HG03439 (cell line): ENCODE results near the gene TPCN1.

ENCODE experiments used
- ATAC-seq: cut with Tn5 transposase; IDR thresholded peaks from one replicate; pipeline ENCODE4 v1.9.1; 2021; ENCODE audit warnings: mild to moderate bottlenecking, moderate library complexity; ENCODE audit not compliant: unreplicated experiment

Gene TPCN1

DNA sequence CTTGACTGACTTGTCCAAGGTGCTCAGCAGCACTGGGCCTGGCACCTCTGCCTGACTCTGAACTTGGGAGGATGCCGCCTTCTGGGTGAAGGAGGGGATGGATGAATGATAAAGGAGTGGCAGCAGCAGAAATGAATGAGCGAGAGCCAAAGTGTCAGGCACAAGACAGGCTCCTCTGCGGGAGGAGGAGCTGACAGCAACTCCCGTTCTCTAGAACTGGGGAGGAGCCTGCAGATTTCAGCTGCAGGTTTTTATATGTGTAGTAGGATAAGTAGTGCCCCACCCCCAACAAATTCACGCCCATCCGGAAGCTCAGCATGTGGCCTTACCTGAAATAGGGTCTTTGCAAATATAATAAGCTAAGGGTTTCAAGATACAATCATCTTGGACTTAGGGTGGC is 80.5 kb downstream of the TPCN1 start:
- ATAC-seq: no peak

DNA sequence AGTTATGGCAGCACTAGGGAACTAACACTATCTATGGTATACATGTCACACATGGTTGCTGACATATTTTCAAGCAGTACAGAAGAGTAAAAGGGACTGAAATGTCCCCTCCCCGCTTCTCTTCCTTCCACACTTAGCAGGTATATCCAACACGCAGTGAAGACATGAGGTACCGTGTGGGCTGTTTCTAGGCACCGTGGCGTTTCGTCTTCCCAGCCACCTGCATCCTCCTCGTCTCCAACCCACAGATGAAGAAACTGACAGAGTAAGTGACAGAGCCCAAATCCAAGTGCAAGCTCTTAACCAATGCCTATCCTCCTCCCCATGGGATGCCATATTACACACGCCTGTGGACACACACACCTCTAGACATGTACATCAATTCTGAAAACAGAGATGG is 81.2 kb downstream of the TPCN1 start:
- no peak for ATAC-seq

DNA sequence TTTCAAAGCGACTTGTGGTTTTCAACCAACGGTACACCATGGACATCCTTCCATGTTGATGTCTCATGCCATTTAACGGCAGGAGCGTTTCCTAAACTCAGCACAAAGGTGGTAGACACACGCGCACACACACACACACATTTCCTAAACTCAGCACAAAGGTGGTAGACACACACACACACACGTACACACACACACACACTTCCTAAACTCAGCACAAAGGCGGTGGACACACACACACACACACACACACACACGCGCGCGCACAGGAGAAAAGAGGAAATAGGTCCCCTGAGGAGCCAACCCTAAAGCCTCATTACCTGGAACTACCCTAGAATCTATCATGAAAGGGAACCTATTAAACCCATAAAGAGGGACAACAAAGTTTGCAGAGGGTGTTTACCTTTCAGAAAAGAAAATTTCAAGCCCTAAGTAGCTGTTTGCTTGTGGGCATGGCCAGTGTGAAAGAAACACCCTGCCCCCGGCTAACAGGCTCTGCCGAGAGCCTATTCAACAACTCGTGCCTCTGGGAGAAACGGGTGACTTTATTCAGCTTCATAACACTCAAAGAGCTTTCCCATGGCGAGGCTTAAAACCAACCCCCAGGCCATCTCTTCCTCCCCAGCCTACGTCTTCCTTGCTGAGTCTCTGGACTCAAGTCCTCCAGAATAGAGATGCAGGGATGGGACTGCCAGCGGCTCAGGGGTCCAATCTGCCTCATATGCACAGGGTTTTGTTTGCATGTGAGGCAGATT is 81.8 kb downstream of the TPCN1 start:
- ATAC-seq: no peak

- ATAC-seq: no peak
These were observed 84.1 kb downstream of the TPCN1 start for GRCh38 chr12:113305281-113305856.

GRCh38 chr12:113306382-113306781 is 85.1 kb downstream of the TPCN1 start:
- ATAC-seq: no peak

DNA sequence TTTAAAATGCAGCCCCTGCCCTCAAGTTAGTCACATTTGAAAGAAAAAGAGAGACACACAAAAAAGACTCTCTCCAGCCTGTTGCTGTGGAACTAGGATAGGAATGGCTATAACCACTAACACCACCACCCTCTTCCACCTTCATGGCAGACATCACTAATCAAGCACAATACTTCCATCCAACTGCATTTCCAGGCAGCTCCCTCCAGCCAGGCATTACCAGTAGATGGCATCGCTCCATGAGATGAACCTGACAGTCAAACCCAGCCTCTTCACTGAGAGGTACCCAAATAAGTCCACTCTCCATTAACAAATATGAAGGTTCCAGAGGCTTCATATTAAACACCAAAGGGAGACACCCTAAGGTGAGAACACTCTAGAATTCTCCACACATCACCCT is 89.2 kb downstream of the TPCN1 start:
- no peak for ATAC-seq

- ATAC-seq: no peak
These were observed 92.9 kb downstream of the TPCN1 start for GRCh38 chr12:113314121-113314529.

DNA sequence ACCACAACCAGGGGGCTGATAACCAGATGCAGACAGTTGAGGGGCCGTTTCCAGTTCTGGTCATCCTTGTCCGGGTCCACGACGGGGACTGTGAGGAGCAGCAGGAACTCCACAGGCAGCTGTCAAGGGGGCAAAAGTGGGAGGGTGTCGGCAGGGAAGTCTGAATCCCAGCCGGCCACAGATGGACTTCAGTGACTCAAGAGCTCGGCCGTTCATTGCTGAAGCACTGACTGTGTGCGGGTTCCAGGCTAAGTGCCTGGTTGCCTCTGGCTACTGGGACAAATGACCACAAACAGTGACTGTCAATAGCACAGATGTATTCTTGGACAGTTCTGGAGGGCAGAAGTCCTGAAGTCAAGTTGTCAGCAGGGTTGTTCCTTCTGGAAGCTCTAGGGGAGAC is 94.1 kb downstream of the TPCN1 start:
- no peak for ATAC-seq

DNA sequence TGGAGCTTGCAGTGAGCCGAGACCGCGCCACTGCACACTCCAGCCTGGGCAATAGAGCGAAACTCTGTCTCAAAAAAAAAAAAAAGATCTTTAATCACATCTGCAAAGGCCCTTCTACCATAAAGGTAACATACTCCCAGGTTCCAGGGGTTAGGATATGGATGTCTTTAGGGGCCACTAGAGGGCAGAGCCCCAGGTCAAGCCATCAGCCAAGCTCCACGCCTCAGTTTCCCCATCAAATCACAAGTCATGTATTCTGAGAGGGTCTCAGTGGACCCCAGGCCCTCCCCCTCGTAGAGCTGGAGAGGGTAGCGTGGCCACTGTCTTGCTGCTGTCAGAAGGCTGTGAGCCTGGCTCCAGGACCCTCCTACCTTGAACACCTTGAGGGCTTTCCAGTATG is 94.9 kb downstream of the TPCN1 start:
- ATAC-seq: no peak

DNA sequence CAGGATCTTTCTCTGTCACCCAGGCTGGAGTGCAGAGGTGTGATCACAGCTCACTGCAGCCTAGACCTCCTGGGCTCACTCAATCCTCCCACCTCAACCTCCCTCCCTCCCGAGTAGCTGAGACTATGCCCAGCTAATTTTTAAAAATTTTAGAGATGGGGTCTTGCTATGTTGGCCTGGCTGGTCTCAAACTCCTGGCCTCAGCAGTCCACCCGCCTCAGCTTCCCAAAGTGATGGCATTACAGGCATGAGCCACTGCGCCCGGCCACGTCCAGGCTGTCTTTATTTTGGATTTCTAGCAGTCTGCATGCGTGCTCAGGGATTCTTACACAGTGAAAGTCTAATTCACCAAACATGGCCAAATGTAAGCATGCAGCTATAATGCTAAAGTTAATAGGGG is 95.9 kb downstream of the TPCN1 start:
- ATAC-seq: no peak

DNA sequence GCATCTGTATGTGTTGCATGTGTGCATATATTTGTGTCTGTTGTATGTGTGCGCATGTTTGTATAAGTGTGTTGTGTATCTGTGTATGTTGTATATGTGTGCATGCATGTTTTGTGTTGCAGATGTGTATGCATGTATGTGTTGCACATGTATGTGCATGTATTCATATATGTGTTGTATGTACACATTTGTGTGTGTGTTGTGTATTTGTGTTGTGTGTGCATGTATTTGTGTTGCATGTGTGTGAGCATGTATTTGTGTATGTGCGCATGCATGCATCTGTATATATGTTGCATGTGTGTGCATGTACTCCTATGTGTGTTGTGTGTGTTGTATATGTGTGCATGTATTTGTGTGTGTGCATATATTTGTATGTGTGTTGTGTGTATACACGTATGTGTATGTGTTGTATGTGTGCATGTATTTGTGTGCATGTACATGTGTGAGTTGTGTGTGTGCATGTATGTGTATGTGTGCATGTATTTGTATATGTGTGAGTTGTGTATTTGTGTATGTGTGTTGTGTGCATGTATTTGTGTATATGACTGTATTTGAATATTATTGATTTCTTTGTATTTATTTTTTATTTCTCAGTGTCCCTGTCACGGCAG is 96.9 kb downstream of the TPCN1 start:
- no peak for ATAC-seq

- ATAC-seq: no peak
These were observed 97.8 kb downstream of the TPCN1 start for GRCh38 chr12:113318900-113319628.

DNA sequence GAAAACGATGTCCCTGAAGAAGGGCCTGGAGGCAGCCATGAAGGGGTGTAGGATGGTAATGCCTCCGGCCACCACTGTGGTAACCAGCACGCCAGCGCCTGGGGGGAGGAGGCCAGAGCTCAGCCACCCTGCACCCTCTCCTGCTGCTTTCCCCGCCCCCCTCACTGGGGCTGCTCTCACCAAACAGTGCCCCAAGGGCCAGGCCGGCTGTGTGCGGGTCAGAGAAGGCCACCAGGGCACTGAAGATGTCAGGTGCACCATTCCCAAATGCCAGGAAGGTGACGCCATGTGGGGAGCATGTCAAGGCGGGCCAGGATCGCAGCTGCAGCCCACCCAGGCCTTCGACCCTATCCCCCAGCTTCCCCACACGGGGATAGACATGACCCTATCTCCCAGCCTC is 99.1 kb downstream of the TPCN1 start:
- no peak for ATAC-seq

- ATAC-seq: no peak
These were observed 101.1 kb downstream of the TPCN1 start for GRCh38 chr12:113322343-113322742.

DNA sequence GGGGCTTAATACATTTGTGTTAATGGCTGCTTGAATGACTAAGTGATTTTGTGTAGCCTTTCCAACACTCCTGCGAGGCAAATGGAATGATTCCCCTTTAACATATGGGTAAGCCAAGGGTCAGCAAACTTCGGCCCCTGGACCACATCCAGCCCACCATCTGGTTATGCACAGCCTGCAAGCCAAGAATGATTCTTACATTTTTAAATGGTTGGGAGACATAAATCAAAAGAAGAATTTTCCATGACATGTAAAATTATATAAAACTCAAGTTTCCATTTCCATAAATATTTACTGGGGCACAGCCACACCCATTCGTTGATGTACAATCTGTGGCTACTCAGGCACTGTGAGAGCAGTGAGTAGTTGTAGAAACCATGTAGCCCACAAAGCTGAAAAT is 104.7 kb downstream of the TPCN1 start:
- no peak for ATAC-seq

- no peak for ATAC-seq
These were observed 105.6 kb downstream of the TPCN1 start for GRCh38 chr12:113326775-113327395.

- ATAC-seq: no peak
These were observed 107.2 kb downstream of the TPCN1 start for GRCh38 chr12:113328368-113328889.

DNA sequence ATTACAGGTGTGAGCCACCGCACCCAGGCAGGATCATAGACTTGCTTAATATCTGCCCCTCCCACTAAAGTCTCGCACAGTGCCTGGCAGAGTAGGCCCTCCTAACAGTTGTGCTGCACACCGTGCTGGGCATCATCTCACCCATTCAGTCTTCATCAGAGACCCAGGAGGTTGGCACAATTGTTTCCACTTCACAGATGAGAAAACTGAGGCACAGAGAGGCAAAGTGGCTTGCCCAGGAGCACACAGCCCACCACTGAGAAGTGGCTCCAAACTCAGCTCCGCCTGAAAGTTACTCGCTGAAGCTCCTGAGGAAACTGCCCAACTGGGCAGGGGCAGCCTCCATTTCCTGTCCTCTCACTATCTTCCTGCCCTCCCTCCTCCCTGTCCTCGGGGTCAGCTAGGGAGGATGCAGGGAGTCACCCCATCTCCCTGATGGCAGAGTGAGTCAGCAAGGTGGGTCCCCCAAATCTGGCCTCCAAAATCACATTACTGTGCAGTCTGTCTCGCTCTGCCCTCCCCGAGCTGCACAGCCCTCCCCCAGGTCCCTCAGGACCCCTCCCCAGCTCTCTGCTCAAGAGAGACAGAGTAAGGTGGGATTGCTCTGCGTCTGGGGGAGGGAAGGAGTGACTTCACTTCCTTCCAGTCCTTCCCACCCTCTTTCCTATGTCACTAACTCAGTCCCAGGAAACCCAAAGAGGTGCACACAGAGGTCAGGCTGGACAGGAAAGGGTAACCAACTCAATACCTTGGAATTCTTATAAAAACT is 107.9 kb downstream of the TPCN1 start:
- no peak for ATAC-seq

GRCh38 chr12:113329791-113330417 is 108.6 kb downstream of the TPCN1 start:
- no peak for ATAC-seq

GRCh38 chr12:113330505-113330904 is 109.2 kb downstream of the TPCN1 start:
- no peak for ATAC-seq
